PC-3 (cell line): ENCODE measurements around the gene GPR18.

Source experiments
- CTCF ChIP-seq: fragments of 300-600 bp; sonication (generic); conservative IDR thresholded peaks from 2 replicates; pipeline ENCODE4 v1.5.1; 2017; ENCODE audit warnings: antibody characterized with exemption, low read depth, mild to moderate bottlenecking, low read length
- EZH2 ChIP-seq: fragments of 300-600 bp; sonication (generic); IDR thresholded peaks from one replicate; pipeline ENCODE4 v1.6.1; 2017; ENCODE audit warnings: antibody characterized with exemption, mild to moderate bottlenecking, low read length; ENCODE audit not compliant: unreplicated experiment

DNA sequence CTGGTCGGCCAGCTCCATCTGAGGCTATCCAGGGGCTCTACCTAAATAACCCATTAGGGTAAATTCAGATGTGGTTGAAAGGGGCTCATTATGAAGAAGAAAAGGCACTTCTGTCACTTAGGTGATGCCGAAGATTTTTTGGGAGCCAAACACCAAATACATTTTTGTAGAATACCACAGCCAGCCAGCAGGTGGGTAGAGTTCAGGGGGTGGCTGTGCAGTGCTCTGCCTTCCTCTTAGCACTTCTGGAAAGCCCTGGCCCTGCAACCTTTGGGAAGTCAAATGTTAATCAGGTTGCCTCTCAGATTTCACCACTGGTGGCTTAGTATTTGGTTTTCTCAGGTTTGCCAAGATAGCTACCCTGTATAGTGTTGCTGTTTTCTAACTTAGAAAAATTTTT is 18.5 kb upstream of the GPR18 start:
- TF ChIP-seq CTCF: no peak
- no peak for TF ChIP-seq EZH2
